ENCODE measurements around the gene ATXN1.

The ATXN1 gene

DNA sequence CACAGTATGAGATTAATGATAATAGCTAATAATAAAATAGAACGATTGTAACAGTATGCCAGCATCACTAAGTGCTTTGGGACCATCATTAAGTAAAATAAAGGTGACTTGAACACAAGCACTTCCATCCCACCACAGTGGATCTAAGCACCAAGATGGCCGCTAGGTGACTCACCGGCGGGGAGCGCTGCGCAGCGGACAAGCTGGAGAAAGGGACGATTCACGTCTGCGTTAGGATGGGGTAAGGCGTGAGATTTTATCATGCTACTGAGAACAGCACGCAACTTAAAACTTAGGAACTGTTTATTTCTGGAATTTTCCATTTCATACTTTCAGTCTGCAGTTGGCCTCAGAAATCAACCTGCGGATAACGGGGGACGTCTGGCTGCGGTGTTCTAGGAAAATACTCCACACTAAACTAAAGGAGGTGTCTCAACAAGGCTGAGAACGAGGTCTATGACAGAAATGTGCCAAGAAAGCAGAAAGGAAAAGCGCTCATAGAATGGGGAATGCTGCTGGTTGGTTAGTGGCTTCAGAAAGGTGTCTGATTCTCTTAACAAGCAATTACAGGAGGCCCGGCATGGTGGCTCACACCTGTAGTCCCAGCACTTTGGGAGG, 408.3 kb downstream of the ATXN1 start:
- Histone ChIP-seq H3K9me2 (replicated peaks; ENCODE audit: low read depth, low read length) (no peaks in the 10 kb centered on the region), H3K4me1 (ENCODE audit: insufficient read depth, low read length, poor library complexity, severe bottlenecking) (no peaks in the 10 kb centered on the region), H3K4me2 (ENCODE audit: low read depth, low read length, poor library complexity, severe bottlenecking) (no peak overlapping the region), H3K9ac (ENCODE audit: low read depth, low read length, poor library complexity, severe bottlenecking) (no peak overlapping the region), H3K27me3 (ENCODE audit: insufficient read depth, low read length, poor library complexity, severe bottlenecking) (no peaks in the 10 kb centered on the region), H3K79me2 (ENCODE audit: insufficient read depth, low read length) (no peaks in the 10 kb centered on the region), H2AFZ (ENCODE audit: low read length) (no peak overlapping the region), H3K4me3 (ENCODE audit: low read length, poor library complexity, severe bottlenecking) (no peak overlapping the region), H3K36me3 (ENCODE audit: insufficient read depth, low read length) (no peaks in the 10 kb centered on the region), H3K9me3 (ENCODE audit: insufficient read depth, low read depth, low read length) (no peaks in the 10 kb centered on the region), H3F3A (ENCODE audit: low read depth) (no peaks in the 10 kb centered on the region), H4K20me1 (ENCODE audit: insufficient read depth, low read length, poor library complexity, severe bottlenecking) (no peaks in the 10 kb centered on the region)
- TF ChIP-seq, protein P1, sequence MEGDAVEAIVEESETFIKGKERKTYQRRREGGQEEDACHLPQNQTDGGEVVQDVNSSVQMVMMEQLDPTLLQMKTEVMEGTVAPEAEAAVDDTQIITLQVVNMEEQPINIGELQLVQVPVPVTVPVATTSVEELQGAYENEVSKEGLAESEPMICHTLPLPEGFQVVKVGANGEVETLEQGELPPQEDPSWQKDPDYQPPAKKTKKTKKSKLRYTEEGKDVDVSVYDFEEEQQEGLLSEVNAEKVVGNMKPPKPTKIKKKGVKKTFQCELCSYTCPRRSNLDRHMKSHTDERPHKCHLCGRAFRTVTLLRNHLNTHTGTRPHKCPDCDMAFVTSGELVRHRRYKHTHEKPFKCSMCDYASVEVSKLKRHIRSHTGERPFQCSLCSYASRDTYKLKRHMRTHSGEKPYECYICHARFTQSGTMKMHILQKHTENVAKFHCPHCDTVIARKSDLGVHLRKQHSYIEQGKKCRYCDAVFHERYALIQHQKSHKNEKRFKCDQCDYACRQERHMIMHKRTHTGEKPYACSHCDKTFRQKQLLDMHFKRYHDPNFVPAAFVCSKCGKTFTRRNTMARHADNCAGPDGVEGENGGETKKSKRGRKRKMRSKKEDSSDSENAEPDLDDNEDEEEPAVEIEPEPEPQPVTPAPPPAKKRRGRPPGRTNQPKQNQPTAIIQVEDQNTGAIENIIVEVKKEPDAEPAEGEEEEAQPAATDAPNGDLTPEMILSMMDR (conservative IDR thresholded peaks at IDR 0.05; ENCODE audit: low read length): no peak
- TF ChIP-seq EZH2phosphoT487 (IDR thresholded peaks at IDR 0.05; ENCODE audit: borderline replicate concordance): no peak

DNA sequence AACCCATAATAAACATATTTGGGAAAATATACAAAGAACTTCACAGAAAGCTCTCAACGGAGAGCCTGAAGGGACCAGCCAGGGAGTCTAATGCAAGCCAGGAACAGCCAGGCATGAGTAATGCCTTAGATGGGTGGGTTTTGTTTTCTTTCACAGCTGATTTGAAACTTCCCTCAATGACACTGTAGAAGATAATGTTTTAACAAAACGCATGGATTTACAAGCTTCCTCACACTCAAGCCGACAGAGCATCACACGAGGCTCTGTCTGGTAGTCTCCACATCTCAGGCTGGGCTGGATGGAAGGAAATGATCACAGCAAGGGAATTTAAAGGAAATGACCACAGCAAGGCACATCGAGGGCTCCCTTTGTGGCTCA, 409.0 kb downstream of the ATXN1 start:
- Histone ChIP-seq H2AFZ (ENCODE audit: low read length) (no peak overlapping the region), H3K4me2 (ENCODE audit: low read depth, low read length, poor library complexity, severe bottlenecking) (no peak overlapping the region)

DNA sequence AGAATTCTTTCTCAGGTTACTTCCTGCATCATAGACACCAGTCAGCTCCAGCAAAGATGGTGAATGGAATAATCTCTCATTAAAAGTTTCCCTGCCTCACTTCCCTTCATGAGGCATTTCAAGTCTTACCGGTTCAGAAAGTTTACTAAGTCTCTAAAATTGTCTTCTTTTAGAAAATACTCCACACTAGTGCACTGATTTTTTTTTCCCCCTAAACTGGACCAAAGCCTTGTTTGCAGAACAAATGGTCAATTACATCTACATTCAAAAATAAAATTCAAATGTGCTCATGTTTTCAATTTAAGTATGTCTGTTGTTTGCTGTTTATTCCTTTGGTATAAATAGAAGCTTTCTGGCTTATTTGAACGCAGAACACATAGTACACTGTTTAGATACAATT, 411.7 kb downstream of the ATXN1 start:
- Histone ChIP-seq H3K36me3 (ENCODE audit: insufficient read depth, low read length) (no peaks in the 10 kb centered on the region), H3K9ac (ENCODE audit: low read depth, low read length, poor library complexity, severe bottlenecking) (no peak overlapping the region), H3K27me3 (ENCODE audit: insufficient read depth, low read length, poor library complexity, severe bottlenecking) (no peaks in the 10 kb centered on the region), H3K4me3 (ENCODE audit: low read length, poor library complexity, severe bottlenecking) (no peak overlapping the region), H3K4me2 (ENCODE audit: low read depth, low read length, poor library complexity, severe bottlenecking) (no peak overlapping the region), H3K9me3 (ENCODE audit: insufficient read depth, low read depth, low read length) (no peaks in the 10 kb centered on the region), H3K79me2 (ENCODE audit: insufficient read depth, low read length) (no peaks in the 10 kb centered on the region), H3K9me2 (replicated peaks; ENCODE audit: low read depth, low read length) (no peaks in the 10 kb centered on the region), H3K4me1 (ENCODE audit: insufficient read depth, low read length, poor library complexity, severe bottlenecking) (no peaks in the 10 kb centered on the region), H4K20me1 (ENCODE audit: insufficient read depth, low read length, poor library complexity, severe bottlenecking) (no peaks in the 10 kb centered on the region), H2AFZ (ENCODE audit: low read length) (no peak overlapping the region), H3F3A (ENCODE audit: low read depth) (no peaks in the 10 kb centered on the region)
- no peak for TF ChIP-seq EZH2phosphoT487 (IDR thresholded peaks at IDR 0.05; ENCODE audit: borderline replicate concordance)
- TF ChIP-seq, protein P1 (conservative IDR thresholded peaks at IDR 0.05; ENCODE audit: low read length): no peak

More for the DNA sequence above, 409.0 kb downstream of the ATXN1 start:
- H3K9me3 ChIP-seq (ENCODE audit: insufficient read depth, low read depth, low read length): no peaks in the 10 kb centered on the region
- no peak overlapping the region for H3K4me3 ChIP-seq (ENCODE audit: low read length, poor library complexity, severe bottlenecking)
- no peaks in the 10 kb centered on the region for H3K4me1 ChIP-seq (ENCODE audit: insufficient read depth, low read length, poor library complexity, severe bottlenecking)
- no peaks in the 10 kb centered on the region for H4K20me1 ChIP-seq (ENCODE audit: insufficient read depth, low read length, poor library complexity, severe bottlenecking)
- TF ChIP-seq EZH2phosphoT487 (IDR thresholded peaks at IDR 0.05; ENCODE audit: borderline replicate concordance): no peak
- TF ChIP-seq, protein P1 (conservative IDR thresholded peaks at IDR 0.05; ENCODE audit: low read length): no peak
- H3K27me3 ChIP-seq (ENCODE audit: insufficient read depth, low read length, poor library complexity, severe bottlenecking): no peaks in the 10 kb centered on the region
- H3K79me2 ChIP-seq (ENCODE audit: insufficient read depth, low read length): no peaks in the 10 kb centered on the region
- no peaks in the 10 kb centered on the region for H3K36me3 ChIP-seq (ENCODE audit: insufficient read depth, low read length)
- no peaks in the 10 kb centered on the region for H3F3A ChIP-seq (ENCODE audit: low read depth)
- H3K9me2 ChIP-seq (replicated peaks; ENCODE audit: low read depth, low read length): no peaks in the 10 kb centered on the region
- no peak overlapping the region for H3K9ac ChIP-seq (ENCODE audit: low read depth, low read length, poor library complexity, severe bottlenecking)

All from Loucy (cell line).